Hepatocyte (in vitro differentiated cells): ENCODE data around the gene RBM23. TPM values are rescaled to one million over a fixed set of nuclear protein-coding genes. Genes with fewer than 3 reads are reported as not detected.

Source experiments
- DNase-seq: peaks from one replicate; pipeline ENCODE4 v3.0.0-alpha.2; 2016; ENCODE audit warnings: low spot score
- H2AFZ ChIP-seq: fragments of 200-600 bp; sonication (generic); 2 replicates; pipeline ENCODE4 v1.6.0; 2016; ENCODE audit warnings: antibody characterized with exemption, mild to moderate bottlenecking
- H3K27ac ChIP-seq: fragments of 200-600 bp; sonication (generic); 2 replicates; pipeline ENCODE4 v1.5.1; 2016; ENCODE audit warnings: mild to moderate bottlenecking
- H3K27me3 ChIP-seq: fragments of 200-600 bp; sonication (generic); 2 replicates; pipeline ENCODE4 v1.6.1; 2016
- H3K36me3 ChIP-seq: fragments of 200-600 bp; sonication (generic); replicated peaks from 2 replicates; pipeline ENCODE4 v1.5.1; 2016; ENCODE audit warnings: low read depth; ENCODE audit not compliant: insufficient read depth
- H3K4me1 ChIP-seq: fragments of 200-600 bp; sonication (generic); 2 replicates; pipeline ENCODE4 v1.5.1; 2016; ENCODE audit warnings: mild to moderate bottlenecking, moderate library complexity; ENCODE audit not compliant: insufficient read depth
- H3K4me2 ChIP-seq: fragments of 200-600 bp; sonication (generic); 2 replicates; pipeline ENCODE4 v1.6.0; 2016
- H3K4me3 ChIP-seq: fragments of 200-600 bp; sonication (generic); 2 replicates; pipeline ENCODE4 v1.5.1; 2016; ENCODE audit warnings: mild to moderate bottlenecking
- H3K79me2 ChIP-seq: fragments of 200-600 bp; sonication (generic); 2 replicates; pipeline ENCODE4 v1.6.0; 2017; ENCODE audit warnings: mild to moderate bottlenecking
- H3K9me2 ChIP-seq: fragments of 200-600 bp; sonication (generic); replicated peaks from 2 replicates; pipeline ENCODE4 v1.6.0; 2017; ENCODE audit warnings: mild to moderate bottlenecking; ENCODE audit not compliant: insufficient read depth
- H3K9me3 ChIP-seq: fragments of 200-600 bp; sonication (generic); 2 replicates; pipeline ENCODE4 v1.5.1; 2016; ENCODE audit warnings: low read depth, mild to moderate bottlenecking
- H4K20me1 ChIP-seq: fragments of 200-600 bp; sonication (generic); 2 replicates; pipeline ENCODE4 v1.6.0; 2016; ENCODE audit warnings: mild to moderate bottlenecking; ENCODE audit not compliant: insufficient read depth, poor library complexity, severe bottlenecking
- CTCF ChIP-seq: fragments of 200-600 bp; sonication (generic); IDR thresholded peaks from 2 replicates; pipeline ENCODE4 v1.5.1; 2016; ENCODE audit warnings: antibody characterized with exemption, mild to moderate bottlenecking; ENCODE audit not compliant: poor library complexity
- EZH2 ChIP-seq: fragments of 200-600 bp; sonication (generic); IDR thresholded peaks from 2 replicates; pipeline ENCODE4 v1.6.1; 2016; ENCODE audit warnings: antibody characterized with exemption, mild to moderate bottlenecking, borderline replicate concordance
- EZH2phosphoT487 ChIP-seq: fragments of 200-600 bp; sonication (generic); IDR thresholded peaks from one replicate; pipeline ENCODE4 v1.6.1; 2018; ENCODE audit warnings: antibody characterized with exemption, mild to moderate bottlenecking, low read depth, moderate library complexity; ENCODE audit not compliant: unreplicated experiment, severe bottlenecking
- WGBS: methylation state at CpG from one replicate; pipeline ENCODE4 v1.1.6; 2016; ENCODE audit warnings: low lambda C conversion rate; ENCODE audit errors: missing lambda C conversion rate; 5-methylcytosine and 5-hydroxymethylcytosine counted together
- polyA plus RNA-seq: library from polyadenylated mRNA; unstranded; fragments of >200 nt; fragmentation: Nextera tagmentation; extraction: Ambion mirVana; gene quantifications from 2 replicates; pipeline ENCODE4 v1.2.1, GENCODE V29; 2016
- total RNA-seq: library from RNA; depleted of rRNA; stranded (reverse); fragments of >200 nt; gene quantifications from 2 replicates; pipeline ENCODE4 v1.2.3, GENCODE V29; 2014

Gene RBM23
- total and polyA plus RNA-seq, 2 experiments from 2014 or later, result 74.1 to 236 TPM

- WGBS, result 95% methylated on average over 8 of the region's 8 CpGs
- TF ChIP-seq EZH2 (no peak), EZH2phosphoT487 (no peak), CTCF (no peak)
These were observed 6.6 kb upstream of the RBM23 start for GRCh38 chr14:22925513-22925912.

GRCh38 chr14:22923746-22924145 is 4.8 kb upstream of the RBM23 start:
- Histone ChIP-seq H3K27me3 (no peaks in the 10 kb centered on the region), H3K4me1 (peaks cover 4% of the 10 kb centered on the region), H2AFZ (no peak overlapping the region), H3K9me3 (no peaks in the 10 kb centered on the region), H3K27ac (no peak overlapping the region), H3K79me2 (peaks cover 19% of the 10 kb centered on the region), H3K36me3 (no peaks in the 10 kb centered on the region), H3K4me2 (no peak overlapping the region), H3K9me2 (no peaks in the 10 kb centered on the region), H4K20me1 (no peaks in the 10 kb centered on the region), H3K4me3 (no peak overlapping the region)
- no peak for DNase-seq
- 98% methylated on average over 5 of the region's 5 CpGs for WGBS
- TF ChIP-seq EZH2 (no peak), EZH2phosphoT487 (no peak), CTCF (no peak)

More at GRCh38 chr14:22925513-22925912, 6.6 kb upstream of the RBM23 start:
- no peak overlapping the region for H3K27ac ChIP-seq
- no peaks in the 10 kb centered on the region for H3K9me2 ChIP-seq
- H3K9me3 ChIP-seq, result no peaks in the 10 kb centered on the region
- peaks cover 21% of the 10 kb centered on the region for H3K79me2 ChIP-seq
- no peak overlapping the region for H3K4me3 ChIP-seq
- H3K4me2 ChIP-seq, result no peak overlapping the region
- H4K20me1 ChIP-seq, result no peaks in the 10 kb centered on the region
- peaks cover 4% of the 10 kb centered on the region for H3K4me1 ChIP-seq
- H3K27me3 ChIP-seq, result no peaks in the 10 kb centered on the region
- no peak overlapping the region for H2AFZ ChIP-seq
- no peaks in the 10 kb centered on the region for H3K36me3 ChIP-seq
- DNase-seq, result no peak

- Histone ChIP-seq H3K4me2 (no peak overlapping the region), H3K27me3 (no peaks in the 10 kb centered on the region), H3K79me2 (peaks cover 18% of the 10 kb centered on the region), H2AFZ (no peak overlapping the region), H3K4me3 (no peak overlapping the region), H3K36me3 (no peaks in the 10 kb centered on the region), H3K27ac (peak overlapping the region; percentile 54), H3K9me2 (no peaks in the 10 kb centered on the region), H3K4me1 (peaks cover 7% of the 10 kb centered on the region), H4K20me1 (no peaks in the 10 kb centered on the region), H3K9me3 (no peaks in the 10 kb centered on the region)
- TF ChIP-seq CTCF (no peak), EZH2phosphoT487 (no peak), EZH2 (no peak)
- DNase-seq, result no peak
- WGBS, result 91% methylated on average over 2 of the region's 2 CpGs
These were observed 3.3 kb upstream of the RBM23 start for GRCh38 chr14:22922294-22922693.

GRCh38 chr14:22920697-22921096 is 1.7 kb upstream of the RBM23 start:
- Histone ChIP-seq H3K27ac (no peak overlapping the region), H3K9me3 (no peaks in the 10 kb centered on the region), H3K27me3 (no peaks in the 10 kb centered on the region), H3K4me1 (peaks cover 7% of the 10 kb centered on the region), H4K20me1 (no peaks in the 10 kb centered on the region), H3K36me3 (no peaks in the 10 kb centered on the region), H2AFZ (no peak overlapping the region), H3K79me2 (peaks cover 29% of the 10 kb centered on the region), H3K9me2 (no peaks in the 10 kb centered on the region), H3K4me2 (no peak overlapping the region), H3K4me3 (no peak overlapping the region)
- DNase-seq, result no peak
- 95% methylated on average over 6 of the region's 6 CpGs for WGBS
- no peak for TF ChIP-seq EZH2phosphoT487
- TF ChIP-seq EZH2, result no peak
- no peak for TF ChIP-seq CTCF
